ENCODE results near the gene MARK2.

- TF ChIP-seq CTCF (conservative IDR thresholded peaks at IDR 0.05; ENCODE audit: low read length) (no peak), EZH2phosphoT487 (IDR thresholded peaks at IDR 0.05; ENCODE audit: borderline replicate concordance) (no peak)
These were observed 48.6 kb downstream of the MARK2 start for GRCh38 chr11:63887386-63887999.
